H54 (cell line): ENCODE results near the gene CBR1.
"Not testable (repeated sequence)": the region's sequence is repeated elsewhere in the genome, so short reads cannot be mapped to it uniquely, and the experiment has no call there.

Experiments
- DNase-seq: peaks from one replicate; pipeline ENCODE4 v3.0.0; 2011; ENCODE audit warnings: low spot score, mixed read lengths; ENCODE audit not compliant: insufficient read length
- FAIRE-seq: peaks from 3 replicates; lab custom pipeline; 2011; peaks lifted over from hg19 to GRCh38; lab: Jason Lieb, UNC
- POLR2A ChIP-seq: IDR thresholded peaks from 2 replicates; pipeline ENCODE4 v1.6.1; 2011; ENCODE audit warnings: low read depth, mild to moderate bottlenecking, low read length

Gene CBR1

GRCh38 chr21:36079671-36080070 is 9.8 kb downstream of the CBR1 start:
- DNase-seq, result no peak
- no peak for FAIRE-seq
- TF ChIP-seq POLR2A, result no peak

- FAIRE-seq (no peak), DNase-seq (no peak)
- no peak for TF ChIP-seq POLR2A
Observed at GRCh38 chr21:36080386-36080785, 10.6 kb downstream of the CBR1 start.

GRCh38 chr21:36082237-36082664 is 12.4 kb downstream of the CBR1 start:
- TF ChIP-seq POLR2A, result no peak
- no peak for FAIRE-seq

GRCh38 chr21:36087362-36088138 is 17.7 kb downstream of the CBR1 start:
- DNase-seq (no peak), FAIRE-seq (no peak)
- TF ChIP-seq POLR2A, result no peak

More at GRCh38 chr21:36082237-36082664, 12.4 kb downstream of the CBR1 start:
- DNase-seq, result no peak

- FAIRE-seq (no peak), DNase-seq (no peak)
- TF ChIP-seq POLR2A, result no peak
Observed at GRCh38 chr21:36089946-36090345, 20.1 kb downstream of the CBR1 start.

- DNase-seq, result no peak
- no peak for TF ChIP-seq POLR2A
- no peak for FAIRE-seq
Observed at GRCh38 chr21:36092681-36093080, 22.9 kb downstream of the CBR1 start.

- no peak for DNase-seq
- FAIRE-seq, result no peak
- no peak for TF ChIP-seq POLR2A
Observed at GRCh38 chr21:36093512-36093911, 23.7 kb downstream of the CBR1 start.

- FAIRE-seq (no peak), DNase-seq (no peak)
- TF ChIP-seq POLR2A, result no peak
Observed at GRCh38 chr21:36096398-36097290, 26.8 kb downstream of the CBR1 start.

- FAIRE-seq, result no peak
- no peak for TF ChIP-seq POLR2A
Observed at GRCh38 chr21:36097427-36098181, 27.8 kb downstream of the CBR1 start.

GRCh38 chr21:36098182-36098532 is 28.3 kb downstream of the CBR1 start:
- DNase-seq, result no peak
- FAIRE-seq, result no peak
- no peak for TF ChIP-seq POLR2A

More at GRCh38 chr21:36097427-36098181, 27.8 kb downstream of the CBR1 start:
- DNase-seq, result no peak

- DNase-seq (no peak), FAIRE-seq (no peak)
Observed at GRCh38 chr21:36099000-36099399, 29.2 kb downstream of the CBR1 start.

GRCh38 chr21:36099695-36100211 is 29.9 kb downstream of the CBR1 start:
- DNase-seq, FAIRE-seq: not testable (repeated sequence)

More at GRCh38 chr21:36099000-36099399, 29.2 kb downstream of the CBR1 start:
- no peak for TF ChIP-seq POLR2A

GRCh38 chr21:36100971-36101641 is 31.3 kb downstream of the CBR1 start:
- no peak for TF ChIP-seq POLR2A
- FAIRE-seq (no peak), DNase-seq (no peak)
